HG03045 (cell line): ENCODE measurements around the gene XYLB.
A peak's percentile ranks its signal among the peaks of the same experiment; 100 is the strongest.
"Not testable (repeated sequence)": the region's sequence is repeated elsewhere in the genome, so short reads cannot be mapped to it uniquely, and the experiment has no call there.

Source experiments
- ATAC-seq: cut with Tn5 transposase; IDR thresholded peaks from one replicate; pipeline ENCODE4 v1.9.1; 2021; ENCODE audit warnings: mild to moderate bottlenecking, moderate library complexity; ENCODE audit not compliant: unreplicated experiment

XYLB gene

GRCh38 chr3:38320638-38321037 lies 25.9 kb upstream of the XYLB start:
- ATAC-seq: not testable (repeated sequence)

- ATAC-seq: no peak
Observed at GRCh38 chr3:38323060-38323459, 23.5 kb upstream of the XYLB start.

GRCh38 chr3:38325256-38325655 lies 21.3 kb upstream of the XYLB start:
- no peak for ATAC-seq

- ATAC-seq: no peak
Observed at GRCh38 chr3:38327335-38328009, 19.1 kb upstream of the XYLB start.

GRCh38 chr3:38331257-38332022 lies 15.1 kb upstream of the XYLB start:
- no peak for ATAC-seq

GRCh38 chr3:38332201-38332600 lies 14.4 kb upstream of the XYLB start:
- no peak for ATAC-seq

- ATAC-seq: no peak
Observed at GRCh38 chr3:38334142-38335055, 12.2 kb upstream of the XYLB start.

GRCh38 chr3:38335263-38335662 lies 11.3 kb upstream of the XYLB start:
- no peak for ATAC-seq

GRCh38 chr3:38337703-38338102 lies 8.9 kb upstream of the XYLB start:
- no peak for ATAC-seq

- no peak for ATAC-seq
Observed at GRCh38 chr3:38343797-38344594, 2.6 kb upstream of the XYLB start.

GRCh38 chr3:38345879-38346586 lies 552 bp upstream of the XYLB start:
- peak; percentile 23 for ATAC-seq

- no peak for ATAC-seq
Observed at GRCh38 chr3:38347421-38348200, 1.0 kb downstream of the XYLB start.

- no peak for ATAC-seq
Observed at GRCh38 chr3:38348903-38349302, 2.3 kb downstream of the XYLB start.

GRCh38 chr3:38349684-38350359 lies 3.2 kb downstream of the XYLB start:
- no peak for ATAC-seq

- no peak for ATAC-seq
Observed at GRCh38 chr3:38353151-38353550, 6.6 kb downstream of the XYLB start.

GRCh38 chr3:38354588-38355330 lies 8.2 kb downstream of the XYLB start:
- ATAC-seq: no peak

GRCh38 chr3:38359038-38359437 lies 12.5 kb downstream of the XYLB start:
- no peak for ATAC-seq

GRCh38 chr3:38360345-38360744 lies 13.8 kb downstream of the XYLB start:
- no peak for ATAC-seq
